Measurements from ENCODE around the gene SLC35C1. TPM values are rescaled to one million over a fixed set of nuclear protein-coding genes. Genes with fewer than 3 reads are reported as not detected.

The SLC35C1 gene
- total RNA-seq, 1 donor from 2014 or later: 8.6 TPM

GRCh38 chr11:45773786-45774655, 30.9 kb upstream of the SLC35C1 start:
- ChIA-PET CTCF (no interaction called here), POLR2A (no interaction called here)
- Mint-ChIP-seq H3K4me3 (no peak overlapping the region), H3K9me3 (no peaks in the 10 kb centered on the region), H3K27me3 (peaks cover 5% of the 10 kb centered on the region), H3K4me1 (peaks cover 9% of the 10 kb centered on the region), H3K36me3 (ENCODE audit: low read depth) (no peaks in the 10 kb centered on the region), H3K27ac (no peak overlapping the region)
- DNase-seq (no peak), ATAC-seq (ENCODE audit: low read depth) (no peak)
- intact Hi-C loops (cut with micrococcal nuclease): loop anchor here (2.0 kb wide), 1 partner anchor 663 kb away; no protein-coding TSS in a partner anchor
- TF ChIP-seq CTCF (IDR thresholded peaks at IDR 0.05): no peak

GRCh38 chr11:45774786-45775185, 30.2 kb upstream of the SLC35C1 start:
- POLR2A ChIA-PET: no interaction called here
- ATAC-seq (ENCODE audit: low read depth): no peak
- Mint-ChIP-seq H3K4me3 (no peak overlapping the region), H3K9me3 (no peaks in the 10 kb centered on the region), H3K36me3 (ENCODE audit: low read depth) (no peaks in the 10 kb centered on the region), H3K27ac (no peak overlapping the region), H3K4me1 (peaks cover 9% of the 10 kb centered on the region), H3K27me3 (peaks cover 8% of the 10 kb centered on the region)
- no peak for DNase-seq
- no peak for TF ChIP-seq CTCF (IDR thresholded peaks at IDR 0.05)
- intact Hi-C loops (cut with micrococcal nuclease): no loop called here
- CTCF ChIA-PET: no interaction called here

GRCh38 chr11:45777127-45777969, 27.6 kb upstream of the SLC35C1 start:
- Mint-ChIP-seq H3K9me3 (no peaks in the 10 kb centered on the region), H3K27ac (no peak overlapping the region), H3K27me3 (peaks cover 19% of the 10 kb centered on the region), H3K4me1 (peaks cover under 1% of the 10 kb centered on the region), H3K4me3 (no peak overlapping the region), H3K36me3 (ENCODE audit: low read depth) (no peaks in the 10 kb centered on the region)
- TF ChIP-seq CTCF (IDR thresholded peaks at IDR 0.05): no peak
- intact Hi-C loops (cut with micrococcal nuclease): no loop called here
- POLR2A ChIA-PET: no interaction called here
- DNase-seq (no peak), ATAC-seq (ENCODE audit: low read depth) (no peak)
- CTCF ChIA-PET: no interaction called here

GRCh38 chr11:45778341-45778740, 26.6 kb upstream of the SLC35C1 start:
- ChIA-PET CTCF (no interaction called here), POLR2A (no interaction called here)
- Mint-ChIP-seq H3K9me3 (no peaks in the 10 kb centered on the region), H3K4me3 (no peak overlapping the region), H3K27ac (no peak overlapping the region), H3K36me3 (ENCODE audit: low read depth) (no peaks in the 10 kb centered on the region), H3K27me3 (peaks cover 19% of the 10 kb centered on the region), H3K4me1 (no peaks in the 10 kb centered on the region)
- intact Hi-C loops (cut with micrococcal nuclease): no loop called here
- DNase-seq: no peak
- no peak for ATAC-seq (ENCODE audit: low read depth)
- TF ChIP-seq CTCF (IDR thresholded peaks at IDR 0.05): no peak

- no peaks in the 10 kb centered on the region for H3K36me3 Mint-ChIP-seq (ENCODE audit: low read depth)
- intact Hi-C loops (cut with micrococcal nuclease): no loop called here
- DNase-seq: no peak
- H3K9me3 Mint-ChIP-seq: no peaks in the 10 kb centered on the region
- no peak overlapping the region for H3K4me3 Mint-ChIP-seq
- CTCF ChIA-PET: no interaction called here
- H3K27me3 Mint-ChIP-seq: peaks cover 29% of the 10 kb centered on the region
- no peak for ATAC-seq (ENCODE audit: low read depth)
- no peak overlapping the region for H3K27ac Mint-ChIP-seq
- no peaks in the 10 kb centered on the region for H3K4me1 Mint-ChIP-seq
- no peak for TF ChIP-seq CTCF (IDR thresholded peaks at IDR 0.05)
- POLR2A ChIA-PET: no interaction called here
These were observed 25.3 kb upstream of the SLC35C1 start for GRCh38 chr11:45779602-45780001.
